HG02588 (cell line): Measurements from ENCODE around the gene RPL18A.

Experiments
- ATAC-seq: cut with Tn5 transposase; IDR thresholded peaks from one replicate; pipeline ENCODE4 v1.9.1; 2021; ENCODE audit warnings: mild to moderate bottlenecking, moderate library complexity; ENCODE audit not compliant: unreplicated experiment

RPL18A gene

DNA sequence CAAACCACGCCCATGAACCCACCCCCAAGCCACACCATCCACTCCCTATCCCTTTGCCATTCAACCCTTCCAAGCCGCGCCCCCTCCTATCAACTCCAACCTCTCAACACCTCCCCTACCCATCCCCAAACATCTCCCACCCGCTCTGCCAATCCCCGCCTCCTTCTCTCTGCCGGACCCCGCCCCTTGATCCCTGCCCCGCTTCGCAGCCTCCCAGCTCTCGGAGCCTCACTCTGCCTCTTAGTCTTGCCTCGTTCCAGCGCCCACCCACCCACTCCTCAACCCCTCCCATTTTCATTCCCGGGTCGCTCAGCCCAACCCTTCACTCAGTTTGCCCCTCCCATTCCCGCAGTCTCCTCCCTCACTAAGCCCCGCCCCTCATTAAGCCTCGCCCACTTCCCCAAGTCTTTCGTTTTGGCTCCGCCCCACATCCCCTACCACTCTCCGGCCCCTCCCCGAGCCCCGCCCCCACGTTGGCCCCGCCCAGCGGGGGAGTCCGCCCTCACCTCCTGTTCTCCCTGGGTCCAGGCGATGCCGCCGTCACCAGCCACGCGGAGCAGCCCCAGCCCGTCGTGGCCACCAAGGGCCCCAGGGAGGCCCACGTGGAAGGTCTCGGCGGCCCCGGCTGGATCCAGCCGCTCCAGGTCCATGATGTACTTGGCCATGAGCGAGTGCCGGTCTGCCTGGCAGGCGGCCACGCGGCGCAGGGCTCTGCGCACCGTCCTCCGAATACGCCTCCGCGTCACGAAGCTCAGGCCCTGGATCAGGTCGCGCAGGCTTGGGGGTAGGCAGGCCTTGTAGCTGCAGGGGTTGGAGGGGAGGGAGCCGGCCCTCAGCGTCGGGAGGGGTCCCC is 17.7 kb upstream of the RPL18A start:
- no peak for ATAC-seq

DNA sequence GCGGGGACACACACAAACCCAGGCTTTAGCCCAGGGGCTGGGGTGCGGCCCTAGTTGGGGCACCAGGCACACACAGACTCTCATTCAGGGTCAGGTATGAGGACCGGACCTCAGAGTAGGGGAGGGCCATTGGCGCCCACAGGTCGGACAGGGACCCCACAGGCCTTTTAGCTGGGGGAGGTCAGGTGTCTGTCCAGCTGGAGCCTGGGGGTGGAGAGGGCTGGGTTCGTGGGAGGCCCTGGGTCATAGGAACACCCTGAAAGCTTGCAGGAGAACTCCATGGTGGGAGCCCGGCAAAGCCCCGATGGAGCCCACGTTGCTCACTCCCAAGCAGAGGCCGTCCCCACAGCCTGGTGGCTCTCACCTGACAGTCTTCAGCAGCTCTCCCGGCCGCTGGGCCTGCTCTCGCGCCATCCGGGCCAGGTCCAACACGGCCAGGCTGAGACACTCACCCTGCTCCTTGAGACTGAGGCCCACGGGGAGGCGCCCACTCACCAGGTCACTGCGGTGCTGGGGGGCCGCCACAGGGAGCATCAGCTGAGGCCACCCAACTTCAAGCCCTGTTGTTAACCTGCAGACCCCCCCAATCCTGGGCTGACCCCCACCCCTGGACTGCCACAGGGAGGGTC is 16.9 kb upstream of the RPL18A start:
- ATAC-seq, result no peak

DNA sequence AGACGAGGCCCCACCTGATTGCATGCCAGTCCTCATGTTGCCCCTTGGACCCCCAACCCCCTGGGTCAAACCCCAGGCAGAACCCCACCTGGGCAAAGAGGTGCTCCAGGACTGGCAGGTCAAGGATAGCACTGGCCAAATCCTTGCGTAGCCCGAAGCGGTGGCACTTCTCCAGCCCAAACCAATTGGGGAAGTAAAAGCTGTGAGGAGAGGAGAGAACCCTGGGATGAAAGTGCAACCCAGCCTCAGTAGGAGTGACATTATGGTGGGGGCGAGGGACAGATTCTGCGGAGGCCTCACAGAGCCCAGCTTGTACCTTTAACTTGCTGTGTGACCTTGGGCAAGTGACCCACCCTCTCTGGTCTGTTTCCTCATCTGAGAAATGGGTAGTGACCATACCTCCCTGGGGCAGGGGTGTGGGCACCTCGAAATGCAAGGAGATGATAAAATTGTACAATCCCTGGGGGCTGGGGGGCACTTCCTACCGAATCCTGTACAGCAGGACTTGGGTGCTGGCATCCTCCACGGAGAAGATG is 16.4 kb upstream of the RPL18A start:
- no peak for ATAC-seq

DNA sequence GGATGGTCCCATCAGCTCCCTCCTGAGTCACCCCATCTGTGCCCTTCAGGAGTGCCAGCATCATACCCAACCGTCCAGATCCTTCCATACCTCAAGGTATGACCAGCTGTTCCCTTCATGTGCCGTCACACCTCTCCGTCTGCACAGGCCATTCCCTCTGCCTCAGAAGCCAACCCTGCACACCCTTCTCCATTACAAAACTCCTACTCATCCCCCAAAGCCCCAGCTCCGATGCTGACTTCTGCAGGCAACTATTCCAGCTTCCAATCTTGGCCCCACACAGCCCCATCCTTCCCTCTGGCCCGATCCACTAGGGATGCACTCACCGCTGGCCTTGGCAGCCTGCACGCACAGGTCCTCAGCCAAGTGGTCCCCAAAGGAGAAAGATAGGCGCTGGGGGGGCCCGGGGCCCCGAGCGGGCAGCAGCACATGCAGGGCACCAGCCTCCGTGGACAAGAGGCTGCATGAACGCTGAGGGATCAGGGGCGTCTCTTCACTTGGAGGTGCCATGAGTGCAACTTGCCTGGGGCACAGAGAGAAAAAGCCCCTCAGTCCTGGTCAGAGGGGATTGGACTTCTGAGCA is 15.7 kb upstream of the RPL18A start:
- no peak for ATAC-seq

DNA sequence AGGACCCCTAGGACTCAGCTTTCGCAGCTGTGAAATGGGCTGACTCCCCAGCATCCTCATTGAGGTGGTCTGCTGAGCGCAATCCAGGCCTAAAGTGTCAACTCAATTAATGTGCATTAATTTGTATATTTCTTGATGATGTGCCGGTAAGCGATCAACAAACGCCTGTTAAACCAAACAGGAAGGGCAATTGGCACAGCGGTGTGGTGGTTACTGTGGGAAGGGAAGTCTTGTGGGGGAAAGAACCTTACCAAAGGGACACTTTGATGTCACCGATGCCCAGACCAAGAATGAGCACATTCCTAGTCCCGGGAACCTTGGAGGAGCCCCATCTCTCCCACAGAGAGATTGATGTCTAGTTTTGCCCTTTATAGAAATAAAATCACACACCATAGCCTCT is 13.6 kb upstream of the RPL18A start:
- ATAC-seq, result no peak

DNA sequence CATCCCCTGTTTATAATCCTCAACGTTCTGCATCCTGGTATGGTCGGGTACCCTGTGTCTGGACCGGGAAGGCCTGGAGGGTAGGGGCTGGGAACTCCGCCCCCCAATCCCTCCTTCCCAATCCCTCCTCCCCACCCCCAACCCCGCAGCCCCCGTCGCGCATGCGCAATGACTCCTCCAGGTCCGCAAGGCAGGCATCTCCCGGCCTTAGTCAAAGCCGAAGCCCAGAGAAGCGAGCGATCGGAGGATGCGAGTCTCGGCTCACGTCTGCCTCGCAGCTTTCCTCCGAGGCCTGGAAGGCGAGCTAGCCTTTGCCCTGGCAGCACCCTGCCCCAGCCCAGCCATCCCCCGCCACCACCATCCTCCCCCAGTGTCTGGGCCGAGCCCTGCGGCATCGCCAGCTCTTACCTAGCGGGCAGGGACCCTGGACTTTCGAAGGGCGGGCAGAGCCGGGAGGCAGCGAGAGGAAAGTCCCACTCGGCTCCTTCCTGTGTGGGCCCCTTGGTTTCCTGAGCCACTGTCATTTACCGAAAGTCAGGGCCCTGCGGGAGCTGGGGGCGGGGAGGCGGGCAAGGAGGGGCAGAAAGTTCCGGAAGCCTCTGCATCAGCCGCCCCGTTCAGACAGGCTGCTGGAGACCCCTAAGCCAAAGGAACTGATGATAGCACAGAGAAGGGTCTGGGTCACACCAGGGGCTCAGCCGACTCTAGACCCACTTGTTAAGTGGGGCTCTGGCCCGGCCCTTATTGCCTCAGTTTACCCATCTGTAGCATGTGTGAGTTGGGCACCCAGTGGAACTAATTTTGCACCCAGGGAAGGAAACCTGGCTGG is 12.0 kb upstream of the RPL18A start, which contains the start of gene JAK3:
JAK3 (minus strand) TSS at position 445 of the 829 bp plus-strand sequence. CDS start 3,565 bp downstream, outside the sequence.
- ATAC-seq, result peak; percentile 48

DNA sequence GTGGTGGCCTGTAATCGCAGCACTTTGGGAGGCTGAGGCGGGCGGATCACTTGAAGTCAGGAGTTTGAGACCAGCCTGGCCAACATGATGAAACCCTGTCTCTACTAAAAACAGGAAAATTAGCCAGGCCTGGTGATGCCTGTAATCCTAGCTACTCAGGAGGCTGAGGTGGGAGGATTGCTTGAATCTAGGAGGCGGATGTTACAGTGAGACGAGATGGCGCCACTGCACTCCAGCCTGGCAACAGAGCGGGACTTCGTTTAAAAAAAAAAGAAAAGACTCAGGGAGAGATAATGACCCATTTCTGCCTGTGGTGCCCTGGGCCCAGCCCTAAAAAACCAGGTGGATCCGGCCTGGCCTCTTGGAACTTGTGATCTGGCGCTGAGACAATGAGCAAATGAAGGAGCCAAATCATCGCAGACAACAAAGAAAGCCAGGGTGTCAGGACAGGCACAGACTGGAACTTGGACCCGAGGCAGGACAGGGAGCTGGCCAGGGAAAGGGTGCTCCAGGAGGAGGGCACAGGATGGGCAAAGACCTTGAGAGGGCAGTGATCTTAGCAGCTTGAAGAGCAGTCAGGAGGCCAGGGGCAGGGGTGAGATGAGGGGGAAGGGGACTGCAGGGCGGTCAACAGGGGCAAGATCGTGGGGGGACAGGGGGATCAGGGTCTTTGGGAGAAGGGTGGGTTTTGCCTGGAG is 11.0 kb upstream of the RPL18A start:
- ATAC-seq, result no peak

DNA sequence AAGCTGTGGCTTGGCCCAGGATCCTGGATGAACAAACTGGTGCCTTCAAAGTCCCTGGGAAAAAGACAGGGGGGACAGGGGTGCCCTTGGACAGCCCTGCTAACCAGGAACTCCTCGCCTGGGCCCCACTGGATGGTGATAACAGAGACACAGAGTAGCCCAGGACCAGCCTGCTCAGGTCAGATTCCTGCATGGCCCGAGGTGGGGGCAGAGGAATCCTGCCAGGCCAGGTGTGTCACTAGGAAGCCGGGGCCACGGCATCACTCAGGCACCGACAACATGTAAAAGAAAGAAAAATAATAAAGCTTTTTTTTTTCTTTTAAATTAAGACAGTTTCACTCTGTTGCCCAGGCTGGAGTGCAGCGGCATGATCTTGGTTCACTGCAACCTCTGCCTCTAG is 5.6 kb upstream of the RPL18A start:
- no peak for ATAC-seq

DNA sequence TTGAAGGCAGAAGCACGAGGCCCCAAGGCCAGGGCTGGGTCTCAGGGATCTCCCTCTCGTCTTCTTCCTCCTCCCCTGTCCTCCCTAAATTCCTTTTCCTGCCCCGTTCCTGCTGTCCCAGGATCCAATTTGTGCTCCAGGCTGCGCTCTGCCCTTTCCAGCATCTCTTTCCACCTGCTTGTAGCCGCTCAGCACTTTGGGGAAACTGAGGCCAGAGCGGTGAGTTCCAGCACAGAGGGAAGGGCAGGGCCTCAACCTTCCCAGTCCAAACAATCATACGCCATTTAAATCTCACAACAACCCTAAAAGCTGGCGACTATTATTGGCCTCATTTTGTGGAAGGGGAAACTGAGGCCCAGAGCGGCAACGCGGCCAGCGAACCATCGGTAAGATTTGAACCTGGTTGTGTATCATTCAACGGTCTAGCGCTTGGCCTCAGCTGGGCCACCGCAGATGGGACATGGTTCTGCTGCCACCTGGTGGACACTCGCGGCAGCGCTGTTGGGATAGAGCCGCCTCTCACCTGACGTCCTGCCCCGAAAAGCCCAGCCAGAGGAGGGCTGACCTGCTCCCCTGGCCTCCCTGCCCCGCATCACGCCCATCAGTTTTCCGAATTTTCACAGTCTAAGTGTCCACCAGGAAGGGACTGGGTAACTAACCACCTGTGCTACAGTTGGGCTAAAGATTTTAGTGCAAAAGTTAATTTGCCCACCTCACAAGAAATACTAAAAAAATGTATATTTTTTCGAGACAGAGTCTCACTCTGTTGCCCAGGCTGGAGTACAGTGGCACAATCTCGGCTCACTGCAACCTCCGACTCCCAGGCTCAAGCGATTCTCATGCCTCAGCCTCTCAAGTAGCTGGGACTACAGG is 4.2 kb upstream of the RPL18A start:
- ATAC-seq, result no peak

DNA sequence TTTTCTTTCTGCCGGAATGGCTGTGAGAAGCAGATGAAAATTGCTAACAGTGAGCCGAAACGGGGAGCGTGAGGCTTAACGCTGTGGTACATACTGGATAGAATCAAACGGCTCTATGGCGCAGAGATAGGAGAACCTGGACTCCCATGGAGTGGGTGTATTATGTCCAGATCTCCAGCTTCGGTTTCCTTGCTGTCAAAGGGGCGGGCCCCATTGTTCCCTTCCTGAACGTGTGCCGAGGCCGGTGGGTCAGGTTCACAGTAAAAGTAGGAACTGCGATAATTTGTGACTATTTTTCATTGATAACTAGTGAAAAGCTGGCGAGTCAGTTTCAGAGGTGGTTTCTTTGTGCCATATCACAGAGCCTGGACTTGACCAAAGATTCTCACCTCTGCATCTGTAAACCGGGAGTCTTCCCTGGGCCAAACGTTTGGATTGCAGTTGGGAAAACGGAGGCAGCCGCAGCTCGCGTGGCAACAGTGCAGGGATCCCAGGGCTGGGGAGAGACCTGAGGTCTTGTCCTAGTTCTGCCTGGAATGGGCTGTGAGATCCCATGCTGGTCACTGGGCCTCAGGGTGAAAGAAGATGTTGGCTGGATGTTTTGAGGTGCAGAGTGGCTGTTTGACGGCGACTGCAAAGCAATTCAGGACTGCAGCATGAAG is 752 bp downstream of the RPL18A start:
- ATAC-seq, result no peak

DNA sequence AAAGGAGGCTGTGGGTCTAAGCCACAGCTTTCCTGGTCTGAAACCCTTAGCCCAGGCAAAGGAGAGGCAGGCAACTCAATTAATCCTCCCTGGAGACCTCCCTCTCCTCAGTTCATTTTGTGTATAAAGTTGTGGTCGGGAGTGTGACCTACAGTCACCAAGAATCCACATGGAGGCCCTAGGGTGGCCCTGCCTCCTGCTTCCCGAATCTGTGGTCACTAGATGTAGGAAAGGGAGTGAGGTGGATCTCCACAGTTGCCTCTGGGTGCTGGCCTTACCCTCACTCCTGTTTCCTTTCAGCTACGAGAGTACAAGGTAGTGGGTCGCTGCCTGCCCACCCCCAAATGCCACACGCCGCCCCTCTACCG is 1.3 kb downstream of the RPL18A start:
- ATAC-seq, result no peak

DNA sequence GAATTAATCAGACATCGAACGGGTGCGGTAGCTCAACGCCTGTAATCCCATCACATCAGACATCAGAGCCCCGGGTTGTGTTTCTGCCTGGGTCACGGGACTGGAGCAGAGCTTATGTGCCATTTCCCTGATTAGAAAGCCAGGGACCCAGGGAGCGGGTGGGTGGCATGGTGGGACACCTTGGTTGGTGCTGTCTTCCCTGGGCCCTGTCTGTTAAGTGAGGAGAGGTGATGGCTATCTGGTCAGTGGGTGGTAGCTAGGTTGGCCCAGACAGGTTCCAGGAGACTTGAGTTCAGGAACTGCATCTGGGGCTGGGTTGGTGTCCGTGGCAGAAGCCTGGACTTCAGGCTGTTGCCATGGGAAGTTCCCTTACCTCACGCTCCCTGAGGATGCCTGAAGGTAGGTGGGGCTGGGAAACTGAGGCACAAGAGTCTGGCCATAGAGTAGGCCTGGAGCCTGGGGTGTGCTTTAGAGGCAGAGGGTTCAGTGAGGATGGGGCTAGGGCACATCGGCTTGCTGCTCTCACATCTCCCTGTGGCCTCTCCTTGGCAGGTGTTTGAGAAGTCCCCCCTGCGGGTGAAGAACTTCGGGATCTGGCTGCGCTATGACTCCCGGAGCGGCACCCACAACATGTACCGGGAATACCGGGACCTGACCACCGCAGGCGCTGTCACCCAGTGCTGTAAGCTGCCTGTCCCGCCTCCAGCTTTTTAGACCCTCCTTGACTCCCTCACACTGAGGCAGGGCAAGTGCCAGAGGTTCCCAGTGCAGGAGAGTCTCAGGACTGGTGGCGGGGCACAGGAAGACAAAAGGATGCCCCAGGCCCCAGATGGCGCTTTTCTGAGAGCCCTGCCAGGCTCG is 2.1 kb downstream of the RPL18A start:
- ATAC-seq, result no peak

DNA sequence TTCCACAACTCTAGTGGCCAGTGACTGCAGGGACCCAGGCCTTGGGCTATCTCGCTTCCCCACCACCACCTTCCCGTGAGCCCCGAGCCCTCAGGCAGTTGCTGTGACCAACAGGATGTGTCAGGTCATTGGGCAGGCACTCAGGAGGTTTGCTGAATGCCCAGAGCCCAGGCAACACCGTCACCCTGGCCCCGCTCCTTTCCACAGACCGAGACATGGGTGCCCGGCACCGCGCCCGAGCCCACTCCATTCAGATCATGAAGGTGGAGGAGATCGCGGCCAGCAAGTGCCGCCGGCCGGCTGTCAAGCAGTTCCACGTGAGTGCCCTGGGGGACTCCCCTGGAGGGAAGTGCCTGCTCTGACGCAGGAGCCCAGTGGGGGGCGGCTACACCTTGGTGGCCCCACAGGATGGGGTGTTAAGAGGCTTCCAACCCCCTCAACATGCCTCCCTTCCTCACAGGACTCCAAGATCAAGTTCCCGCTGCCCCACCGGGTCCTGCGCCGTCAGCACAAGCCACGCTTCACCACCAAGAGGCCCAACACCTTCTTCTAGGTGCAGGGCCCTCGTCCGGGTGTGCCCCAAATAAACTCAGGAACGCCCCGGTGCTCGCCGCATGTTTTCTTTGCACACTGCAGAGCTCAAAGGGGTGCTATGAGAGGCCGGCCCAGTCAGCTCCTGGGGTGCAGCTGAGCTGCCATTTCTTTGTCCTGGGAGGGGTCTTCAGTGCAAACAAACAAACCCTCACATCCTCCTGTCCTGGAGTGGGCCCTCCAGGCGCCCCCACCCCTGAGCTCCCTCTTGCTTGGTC is 3.2 kb downstream of the RPL18A start:
- no peak for ATAC-seq

DNA sequence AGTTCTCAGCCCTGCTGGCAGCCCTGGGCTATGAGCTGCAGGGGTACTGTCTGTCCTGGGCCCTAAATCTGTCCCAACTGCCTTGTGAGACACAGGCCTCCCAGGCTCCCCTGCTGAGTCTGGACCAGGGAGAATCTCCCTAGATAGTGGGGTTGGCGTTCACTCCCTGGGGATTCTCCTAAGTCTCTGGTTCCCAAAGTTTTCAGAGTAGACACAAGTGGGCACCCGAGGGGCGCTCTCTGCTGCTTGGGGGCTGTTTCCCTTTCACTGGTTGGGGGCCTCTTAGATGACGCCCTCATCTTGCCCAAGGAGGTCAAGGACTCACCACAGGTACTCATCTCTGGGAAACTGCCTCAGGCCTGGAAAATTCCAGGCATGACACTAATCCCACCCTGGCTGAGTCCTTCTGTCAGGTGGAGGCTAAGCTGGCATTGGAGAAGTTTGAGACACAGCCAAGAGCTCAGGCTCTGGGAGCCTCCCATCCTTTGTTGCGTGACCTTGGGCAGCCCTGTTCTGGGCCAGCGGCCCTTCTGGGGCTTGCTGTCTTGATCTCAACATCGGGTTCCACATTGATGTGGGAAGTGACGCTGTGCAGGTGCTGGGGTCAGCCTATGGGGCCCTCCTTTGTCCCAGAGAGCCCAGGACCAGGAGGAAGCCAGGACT is 3.9 kb downstream of the RPL18A start:
- no peak for ATAC-seq

DNA sequence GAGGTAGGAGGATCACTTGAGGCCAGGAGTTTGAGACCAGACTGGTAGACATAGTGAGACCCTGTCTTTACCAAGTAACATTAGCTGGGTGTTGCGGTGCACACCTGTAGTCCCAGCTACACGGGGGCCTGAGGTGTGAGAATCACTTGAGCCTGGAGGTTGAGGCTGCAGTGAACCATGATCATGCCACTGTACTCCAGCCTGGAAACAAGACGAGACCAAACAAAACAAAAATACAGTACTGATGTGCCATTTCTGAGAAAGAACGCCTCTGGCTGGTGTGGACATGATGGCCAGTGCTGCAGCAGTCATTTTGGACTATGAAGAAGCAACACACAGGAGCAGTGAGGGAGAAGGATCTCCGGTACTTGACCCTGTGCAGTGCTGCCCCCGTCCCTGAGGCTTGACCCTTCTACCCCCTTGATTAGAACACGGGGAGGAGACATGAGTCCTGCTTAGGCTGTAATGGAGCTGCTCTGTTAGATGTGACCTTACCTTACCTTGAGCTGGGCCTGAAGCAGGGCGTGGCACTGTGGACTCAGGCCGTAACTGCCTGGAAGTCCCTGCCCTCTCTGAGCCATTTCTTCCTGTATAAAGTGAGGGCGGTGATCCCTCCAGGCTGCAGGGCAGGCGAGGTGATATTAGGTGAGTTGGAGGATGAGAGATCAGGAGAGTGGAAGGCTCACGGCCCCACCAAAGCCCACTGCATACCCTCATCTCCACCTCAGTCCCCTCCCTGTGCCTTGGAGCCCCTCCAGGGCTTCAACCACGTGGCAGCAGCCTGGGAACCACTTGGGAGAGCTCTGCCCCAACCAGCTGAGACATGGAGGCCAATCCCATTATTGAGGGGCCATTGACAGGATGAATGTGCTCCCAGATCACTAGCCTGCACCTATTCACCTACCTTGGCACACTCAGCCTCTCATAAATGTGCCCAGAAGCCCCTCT is 5.9 kb downstream of the RPL18A start:
- ATAC-seq, result no peak
